Measurements from ENCODE around the gene GLIS1.

GLIS1 gene

DNA sequence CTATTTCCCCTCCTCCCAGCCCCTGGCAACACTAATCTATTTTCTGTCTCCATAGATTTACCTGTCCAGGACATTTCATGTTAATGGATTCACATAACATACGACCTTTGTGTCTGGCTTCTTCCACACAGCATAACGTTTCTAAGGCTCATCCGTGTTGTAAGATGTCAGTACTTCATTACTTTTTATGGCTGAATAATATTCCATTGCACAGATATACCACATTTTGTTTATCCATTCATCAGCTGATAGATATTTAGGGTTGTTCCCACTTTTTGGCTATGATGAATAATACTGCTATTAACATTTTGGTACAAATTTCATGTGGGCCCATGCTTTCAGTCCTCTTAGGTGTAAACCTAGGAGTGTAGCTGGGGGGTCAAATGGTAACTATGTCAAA, 38.2 kb downstream of the GLIS1 start:
- Histone ChIP-seq H3K4me3 (no peak overlapping the region), H3K9me3 (no peaks in the 10 kb centered on the region), H3K36me3 (replicated peaks) (no peaks in the 10 kb centered on the region), H3K27me3 (ENCODE audit: low read depth) (no peaks in the 10 kb centered on the region; the same call in 1 of the 2 replicates), H3K4me1 (no peaks in the 10 kb centered on the region)
- no peak for DNase-seq (ENCODE audit: low spot score in 2 of 2)
- in situ Hi-C loops (cut with MboI; ENCODE audit: low sequenced_read_pairs), result no loop called here

DNA sequence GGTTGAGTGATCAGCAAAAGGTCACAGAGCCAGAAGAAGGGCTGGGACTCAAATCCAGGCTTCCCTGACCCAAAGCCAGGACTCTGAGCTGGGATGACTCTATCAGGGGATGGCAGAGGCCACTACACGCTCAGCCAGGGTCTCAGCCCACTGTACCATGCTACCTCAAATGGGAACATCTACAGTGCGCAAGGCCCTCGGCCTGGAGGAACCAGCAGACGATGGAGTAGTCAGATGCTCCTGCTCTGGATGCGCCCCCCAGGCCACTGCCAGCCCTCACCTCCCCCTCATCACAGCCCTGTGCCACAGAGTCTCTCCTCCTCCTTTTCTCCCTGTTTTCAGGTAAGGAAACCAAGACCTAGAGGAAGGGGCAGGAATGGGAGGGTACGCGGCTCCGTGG, 39.0 kb downstream of the GLIS1 start:
- DNase-seq (ENCODE audit: low spot score in 2 of 2), result no peak
- in situ Hi-C loops (cut with MboI; ENCODE audit: low sequenced_read_pairs), result loop anchor here (25.0 kb wide), 1 partner anchor 213 kb away; no protein-coding TSS in a partner anchor
- no peaks in the 10 kb centered on the region for H3K36me3 ChIP-seq (replicated peaks)
- H3K27me3 ChIP-seq (ENCODE audit: low read depth), result no peaks in the 10 kb centered on the region
- no peaks in the 10 kb centered on the region for H3K9me3 ChIP-seq
- no peaks in the 10 kb centered on the region for H3K4me1 ChIP-seq
- no peak overlapping the region for H3K4me3 ChIP-seq

DNA sequence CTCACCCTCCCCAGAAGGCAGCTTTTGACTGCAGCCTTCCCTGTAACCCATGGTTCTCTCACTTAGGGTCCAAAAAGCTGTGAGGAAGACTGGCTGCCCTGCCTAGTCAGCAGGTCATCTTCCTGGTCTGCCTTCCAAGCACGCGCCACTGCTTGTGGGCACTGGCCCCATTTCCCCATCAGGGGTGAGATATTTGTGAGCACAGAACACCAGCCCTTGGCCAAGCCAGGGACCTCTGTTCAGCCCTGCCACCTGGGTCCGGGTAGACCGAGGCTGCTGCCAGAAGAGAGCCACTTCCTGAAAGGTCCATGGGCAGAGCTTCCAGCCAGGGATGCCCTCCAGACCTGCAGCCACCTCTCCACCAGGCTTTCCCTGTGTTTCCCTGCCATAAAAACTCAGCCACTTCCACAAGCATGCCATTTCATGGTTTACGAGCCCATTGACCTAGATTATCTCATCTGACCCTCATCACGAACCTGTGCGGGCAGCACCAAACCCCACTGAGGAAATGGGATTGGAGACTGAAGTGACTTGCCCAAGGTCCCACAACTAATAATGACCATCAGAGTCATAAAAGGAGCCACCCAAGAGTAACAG, 40.5 kb downstream of the GLIS1 start:
- in situ Hi-C loops (cut with MboI; ENCODE audit: low sequenced_read_pairs), result loop anchor here (25.0 kb wide), 1 partner anchor 211 kb away; no protein-coding TSS in a partner anchor
- no peak overlapping the region for H3K4me3 ChIP-seq
- H3K9me3 ChIP-seq, result no peaks in the 10 kb centered on the region
- no peaks in the 10 kb centered on the region for H3K36me3 ChIP-seq (replicated peaks)
- H3K4me1 ChIP-seq, result no peaks in the 10 kb centered on the region
- DNase-seq (ENCODE audit: low spot score in 2 of 2), result no peak
- no peaks in the 10 kb centered on the region for H3K27me3 ChIP-seq (ENCODE audit: low read depth)

DNA sequence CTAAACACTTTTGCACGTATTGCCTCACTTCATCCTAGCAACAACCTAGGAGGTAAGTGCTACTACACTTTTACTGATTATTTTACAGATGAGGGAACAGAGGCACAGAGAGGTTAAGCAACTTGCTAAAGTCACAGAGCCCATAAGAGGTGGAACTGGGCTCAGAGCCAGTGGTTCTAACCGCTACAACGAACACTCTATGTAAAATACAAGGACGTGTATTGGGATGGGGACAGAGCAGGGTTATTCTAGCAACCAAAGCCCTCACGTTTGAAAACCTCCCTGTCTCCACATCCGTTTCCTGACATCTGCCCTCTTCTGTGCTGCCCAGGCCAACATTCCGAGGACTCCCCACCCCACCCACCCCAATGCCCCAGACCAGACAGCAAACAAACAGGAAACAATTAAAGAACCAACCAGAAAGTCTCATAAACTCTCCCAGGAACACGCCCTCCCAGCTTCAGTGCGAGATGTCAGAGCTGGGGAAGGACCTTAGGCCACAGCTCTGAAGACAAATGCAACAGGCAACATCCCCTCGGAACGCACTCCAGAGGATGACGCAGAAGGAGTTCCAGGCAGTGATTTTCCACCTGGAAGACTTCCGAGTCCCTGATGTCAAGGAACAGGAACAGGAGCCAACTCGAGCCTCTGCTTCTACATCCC, 41.1 kb downstream of the GLIS1 start:
- no peaks in the 10 kb centered on the region for H3K36me3 ChIP-seq (replicated peaks)

DNA sequence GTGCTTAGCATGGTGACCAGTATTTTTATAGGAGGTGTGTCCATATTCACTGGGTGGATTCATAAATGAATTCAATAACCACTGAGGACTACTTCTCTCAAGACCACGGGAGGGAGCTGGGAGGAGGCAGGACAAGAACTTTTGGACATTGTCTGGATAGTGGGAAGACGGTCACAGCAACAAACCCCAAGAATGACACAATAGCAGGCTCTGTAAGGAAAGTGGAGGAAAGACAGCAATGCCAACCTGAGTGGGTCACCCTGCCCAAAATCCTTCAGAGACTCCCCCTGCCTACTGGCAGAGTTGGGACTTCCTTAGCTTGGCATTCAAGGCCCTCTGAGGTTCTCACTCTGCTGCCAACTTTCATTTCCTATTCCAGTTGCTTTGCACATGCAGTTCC, 42.0 kb downstream of the GLIS1 start:
- H3K4me3 ChIP-seq, result no peak overlapping the region

More for the DNA sequence above, 41.1 kb downstream of the GLIS1 start:
- Histone ChIP-seq H3K4me3 (no peak overlapping the region), H3K27me3 (ENCODE audit: low read depth) (no peaks in the 10 kb centered on the region), H3K9me3 (no peaks in the 10 kb centered on the region), H3K4me1 (no peaks in the 10 kb centered on the region)
- in situ Hi-C loops (cut with MboI; ENCODE audit: low sequenced_read_pairs), result loop anchor here (25.0 kb wide), 1 partner anchor 211 kb away; no protein-coding TSS in a partner anchor
- DNase-seq (ENCODE audit: low spot score in 2 of 2), result no peak

DNA sequence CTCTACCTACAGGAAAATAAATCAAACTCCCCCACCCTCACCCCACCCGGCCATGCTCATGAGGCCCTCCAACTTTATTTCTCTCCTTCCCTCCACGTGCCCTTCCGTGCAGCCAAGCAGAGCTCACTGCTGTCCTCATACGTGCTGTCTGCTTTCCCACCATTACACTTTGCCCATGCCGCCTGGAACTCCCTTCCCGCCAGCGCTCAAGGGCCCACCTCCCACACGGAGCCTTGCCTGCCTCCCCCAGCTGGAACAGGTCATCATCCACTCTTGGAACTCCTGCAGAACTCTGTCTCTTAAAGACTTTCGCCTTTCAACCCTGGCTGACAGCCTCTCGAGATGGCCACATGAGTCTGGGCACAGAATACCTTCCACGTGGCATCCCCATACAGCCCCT, 42.4 kb downstream of the GLIS1 start:
- in situ Hi-C loops (cut with MboI; ENCODE audit: low sequenced_read_pairs), result loop anchor here (25.0 kb wide), 1 partner anchor 209 kb away; no protein-coding TSS in a partner anchor
- H3K4me1 ChIP-seq, result no peaks in the 10 kb centered on the region
- no peak for DNase-seq (ENCODE audit: low spot score in 2 of 2)
- H3K9me3 ChIP-seq, result no peaks in the 10 kb centered on the region
- H3K27me3 ChIP-seq (ENCODE audit: low read depth), result no peaks in the 10 kb centered on the region
- no peaks in the 10 kb centered on the region for H3K36me3 ChIP-seq (replicated peaks)
- no peak overlapping the region for H3K4me3 ChIP-seq

More for the DNA sequence above, 42.0 kb downstream of the GLIS1 start:
- DNase-seq (ENCODE audit: low spot score in 2 of 2), result no peak
- Histone ChIP-seq H3K36me3 (replicated peaks) (no peaks in the 10 kb centered on the region), H3K9me3 (no peaks in the 10 kb centered on the region), H3K27me3 (ENCODE audit: low read depth) (no peaks in the 10 kb centered on the region), H3K4me1 (no peaks in the 10 kb centered on the region)
- in situ Hi-C loops (cut with MboI; ENCODE audit: low sequenced_read_pairs), result loop anchor here (25.0 kb wide), 1 partner anchor 210 kb away; no protein-coding TSS in a partner anchor

DNA sequence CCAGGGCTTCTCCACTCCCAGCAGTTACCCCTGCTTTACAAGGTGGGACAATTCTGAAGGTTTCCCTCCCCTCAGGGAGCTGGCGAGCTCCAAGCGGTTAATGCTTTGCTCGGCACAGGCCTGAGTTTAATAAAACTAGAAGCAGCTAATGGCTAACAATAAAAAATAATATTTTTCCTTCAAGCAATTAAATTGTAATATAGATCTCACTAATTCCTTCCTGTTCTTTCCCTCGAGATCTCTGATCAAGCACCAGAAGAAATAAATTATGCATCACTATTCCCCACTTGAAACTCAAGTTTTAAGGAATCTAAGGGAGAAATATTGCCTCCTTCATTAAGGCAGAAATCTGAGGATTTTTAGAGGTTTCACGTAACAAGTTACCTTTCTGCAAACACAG, 42.9 kb downstream of the GLIS1 start:
- in situ Hi-C loops (cut with MboI; ENCODE audit: low sequenced_read_pairs), result loop anchor here (25.0 kb wide), 1 partner anchor 209 kb away; no protein-coding TSS in a partner anchor
- H3K4me1 ChIP-seq, result no peaks in the 10 kb centered on the region

DNA sequence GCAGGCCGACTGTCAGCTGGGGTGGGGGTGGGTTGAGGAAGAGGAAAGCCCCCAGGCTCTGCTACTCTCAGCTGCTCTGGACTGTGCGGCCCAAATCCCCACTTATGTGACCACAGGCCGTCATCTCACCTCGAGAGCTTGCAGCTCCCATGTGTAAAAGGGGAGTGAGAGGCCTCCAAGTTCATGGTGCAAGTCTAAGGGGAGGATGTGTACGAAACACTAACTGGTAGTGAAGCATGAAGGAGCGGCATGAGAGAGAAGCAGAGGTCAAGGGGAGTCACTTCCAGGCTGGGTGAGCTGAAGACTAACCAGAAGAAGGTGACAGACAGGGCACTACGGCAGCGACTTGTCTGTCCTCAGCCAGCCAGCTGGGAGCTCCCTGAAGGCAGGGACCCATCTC, 43.8 kb downstream of the GLIS1 start:
- in situ Hi-C loops (cut with MboI; ENCODE audit: low sequenced_read_pairs), result loop anchor here (25.0 kb wide), 1 partner anchor 208 kb away; no protein-coding TSS in a partner anchor
- no peaks in the 10 kb centered on the region for H3K4me1 ChIP-seq
- H3K4me3 ChIP-seq, result no peak overlapping the region
- no peaks in the 10 kb centered on the region for H3K36me3 ChIP-seq (replicated peaks)
- no peak for DNase-seq (ENCODE audit: low spot score in 2 of 2)
- no peaks in the 10 kb centered on the region for H3K9me3 ChIP-seq
- no peaks in the 10 kb centered on the region for H3K27me3 ChIP-seq (ENCODE audit: low read depth)

More for the DNA sequence above, 42.9 kb downstream of the GLIS1 start:
- H3K9me3 ChIP-seq, result no peaks in the 10 kb centered on the region
- no peaks in the 10 kb centered on the region for H3K36me3 ChIP-seq (replicated peaks)
- no peak for DNase-seq (ENCODE audit: low spot score in 2 of 2)
- H3K4me3 ChIP-seq, result no peak overlapping the region
- no peaks in the 10 kb centered on the region for H3K27me3 ChIP-seq (ENCODE audit: low read depth)

DNA sequence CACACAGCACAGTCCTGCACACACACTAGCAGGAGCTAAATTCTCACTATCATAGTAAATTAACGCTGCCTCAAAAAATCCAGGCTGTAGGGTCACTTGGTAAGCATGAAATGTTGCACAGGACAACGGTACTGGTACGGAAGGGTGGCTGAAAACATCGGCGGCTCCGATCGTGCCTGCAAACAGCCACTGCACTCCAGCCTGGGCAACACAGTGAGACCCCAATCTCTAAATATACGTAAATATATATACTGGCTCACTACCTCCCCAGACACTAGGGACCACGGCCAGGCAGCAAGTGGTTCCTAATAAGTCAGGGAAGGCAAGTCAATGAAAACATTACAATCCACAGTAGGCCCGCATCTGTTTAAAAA, 44.3 kb downstream of the GLIS1 start:
- Histone ChIP-seq H3K4me3 (no peak overlapping the region), H3K27me3 (ENCODE audit: low read depth) (no peaks in the 10 kb centered on the region), H3K4me1 (no peaks in the 10 kb centered on the region), H3K9me3 (no peaks in the 10 kb centered on the region), H3K36me3 (replicated peaks) (no peaks in the 10 kb centered on the region)
- in situ Hi-C loops (cut with MboI; ENCODE audit: low sequenced_read_pairs), result loop anchor here (25.0 kb wide), 1 partner anchor 207 kb away; no protein-coding TSS in a partner anchor
- DNase-seq (ENCODE audit: low spot score in 2 of 2), result no peak

DNA sequence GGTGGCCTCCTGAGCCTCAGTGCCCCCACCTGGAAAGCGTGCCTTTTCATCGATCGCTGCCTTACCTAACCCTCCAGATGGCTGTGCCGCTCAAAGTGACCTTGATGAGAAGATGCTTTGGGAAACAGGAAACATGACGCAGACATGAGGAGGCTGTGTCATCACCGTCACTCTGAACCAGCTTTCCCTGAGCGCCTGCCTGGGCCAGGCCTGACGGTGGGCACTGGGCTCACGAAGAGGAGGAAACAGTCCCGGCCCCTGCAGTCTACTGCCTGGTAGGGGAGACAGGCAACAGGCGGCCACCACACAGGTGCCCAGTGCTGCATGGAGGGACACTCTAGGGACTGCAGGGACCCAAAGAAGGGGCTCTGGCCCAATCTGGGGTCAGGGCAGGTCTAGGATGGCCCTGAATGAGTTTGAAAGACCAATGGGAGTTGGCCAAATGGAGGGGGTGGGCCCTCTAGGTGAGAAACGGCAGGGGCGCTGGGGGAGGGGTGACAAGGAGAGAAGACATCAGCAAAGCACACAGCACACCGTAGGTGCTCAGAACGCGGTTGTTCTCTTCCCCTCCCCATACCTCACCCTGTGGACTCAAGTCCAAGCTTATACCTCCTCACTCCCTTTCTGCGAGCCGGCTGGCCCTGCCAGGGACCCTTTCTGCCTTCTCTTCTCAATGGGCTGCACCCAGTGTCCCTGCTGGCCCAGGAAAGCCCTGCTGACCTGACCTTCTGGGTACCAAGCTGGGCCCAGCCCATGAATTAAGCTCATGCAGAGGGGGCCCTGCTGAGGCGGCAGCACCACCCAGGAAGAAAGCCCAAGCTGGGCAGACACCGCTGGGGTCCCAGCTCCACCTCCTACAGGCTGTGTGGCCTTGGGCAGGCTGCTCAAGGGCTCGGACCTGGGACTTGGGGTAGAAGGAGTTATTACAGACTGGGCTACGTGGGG, 44.9 kb downstream of the GLIS1 start:
- no peaks in the 10 kb centered on the region for H3K36me3 ChIP-seq (replicated peaks)
- H3K4me1 ChIP-seq, result no peaks in the 10 kb centered on the region
- H3K4me3 ChIP-seq, result no peak overlapping the region
- no peak for DNase-seq (ENCODE audit: low spot score in 2 of 2)
- in situ Hi-C loops (cut with MboI; ENCODE audit: low sequenced_read_pairs), result loop anchor here (25.0 kb wide), 1 partner anchor 207 kb away; no protein-coding TSS in a partner anchor
- H3K9me3 ChIP-seq, result no peaks in the 10 kb centered on the region
- H3K27me3 ChIP-seq (ENCODE audit: low read depth), result no peaks in the 10 kb centered on the region

DNA sequence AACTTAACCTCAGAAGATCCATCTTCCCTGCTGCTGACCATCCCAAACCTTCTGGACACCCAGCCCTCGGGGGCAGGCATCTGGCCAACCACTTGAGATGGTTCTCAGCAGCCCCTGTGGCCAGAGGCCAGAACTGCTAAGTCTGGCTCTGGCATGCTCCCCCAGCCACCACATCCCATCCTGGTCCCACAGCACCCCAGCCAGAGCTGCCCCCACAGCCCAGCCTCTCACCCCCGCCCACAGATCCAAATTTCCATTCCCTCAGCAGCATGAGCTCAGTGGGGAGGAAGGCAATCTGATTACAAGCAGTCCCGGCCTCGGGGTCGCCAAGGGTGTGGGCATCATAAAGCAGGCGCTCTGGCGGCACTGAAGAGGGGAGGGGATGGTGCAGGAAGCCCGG, 45.6 kb downstream of the GLIS1 start:
- in situ Hi-C loops (cut with MboI; ENCODE audit: low sequenced_read_pairs), result loop anchor here (25.0 kb wide), 1 partner anchor 206 kb away; no protein-coding TSS in a partner anchor
- Histone ChIP-seq H3K36me3 (replicated peaks) (no peaks in the 10 kb centered on the region), H3K4me1 (no peaks in the 10 kb centered on the region), H3K27me3 (ENCODE audit: low read depth) (no peaks in the 10 kb centered on the region), H3K4me3 (no peak overlapping the region), H3K9me3 (no peaks in the 10 kb centered on the region)
- no peak for DNase-seq (ENCODE audit: low spot score in 2 of 2)

DNA sequence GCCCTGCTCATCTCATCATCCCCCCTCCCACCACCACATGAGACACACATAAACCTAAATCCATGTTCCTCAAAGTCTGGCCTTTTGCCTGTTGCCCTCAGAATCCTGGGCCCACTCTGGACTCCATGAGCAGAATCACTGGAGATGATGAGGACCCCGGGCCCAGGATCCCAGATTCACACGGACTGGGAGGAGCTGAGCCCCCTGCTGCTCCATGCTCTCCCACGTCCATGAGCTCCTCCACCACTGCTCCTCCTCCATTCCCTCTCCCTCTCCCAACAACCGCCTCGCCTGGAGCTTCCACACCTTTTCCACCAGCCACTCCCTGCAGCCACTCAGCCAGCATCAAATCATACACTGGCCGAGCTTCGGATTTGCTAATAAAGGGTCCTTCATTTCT, 47.6 kb downstream of the GLIS1 start:
- Histone ChIP-seq H3K9me3 (no peaks in the 10 kb centered on the region), H3K4me1 (no peaks in the 10 kb centered on the region), H3K36me3 (replicated peaks) (no peaks in the 10 kb centered on the region), H3K4me3 (no peak overlapping the region), H3K27me3 (ENCODE audit: low read depth) (peaks cover 5% of the 10 kb centered on the region; the same call in 1 of the 2 replicates)
- no peak for DNase-seq (ENCODE audit: low spot score in 2 of 2)
- in situ Hi-C loops (cut with MboI; ENCODE audit: low sequenced_read_pairs), result loop anchor here (25.0 kb wide), 1 partner anchor 204 kb away; no protein-coding TSS in a partner anchor

DNA sequence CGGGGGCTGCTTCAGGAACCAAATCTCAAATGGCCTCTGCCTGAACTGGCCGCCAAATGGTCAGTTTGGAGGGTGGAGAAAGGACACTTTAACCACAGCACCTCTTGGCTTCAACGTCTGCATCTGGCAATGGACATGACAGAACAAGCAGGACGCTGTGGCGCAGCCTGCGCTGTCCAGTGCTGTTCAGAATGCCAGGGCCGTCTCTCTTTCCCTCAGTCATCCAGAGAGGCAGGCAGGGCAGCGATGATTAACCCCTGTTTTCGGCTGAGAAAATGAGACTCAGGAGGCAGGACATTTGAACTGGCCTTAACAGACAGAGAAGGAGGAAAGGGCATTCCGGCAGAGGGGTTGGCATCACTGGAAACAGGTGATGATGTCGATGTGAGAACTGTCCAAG, 48.6 kb downstream of the GLIS1 start:
- Histone ChIP-seq H3K36me3 (replicated peaks) (no peaks in the 10 kb centered on the region), H3K9me3 (no peaks in the 10 kb centered on the region), H3K4me1 (no peaks in the 10 kb centered on the region), H3K27me3 (ENCODE audit: low read depth) (peaks cover 9% of the 10 kb centered on the region), H3K4me3 (no peak overlapping the region)
- in situ Hi-C loops (cut with MboI; ENCODE audit: low sequenced_read_pairs), result loop anchor here (25.0 kb wide), 1 partner anchor 203 kb away; no protein-coding TSS in a partner anchor
- no peak for DNase-seq (ENCODE audit: low spot score in 2 of 2)

Measured in HAP-1 (cell line).